ENCODE results near the gene PKN2.

PKN2 gene

GRCh38 chr1:88683541-88684481, at the start of gene PKN2:
PKN2 (plus strand) TSS chr1:88684273; CDS start chr1:88684581, 308 bp downstream.
- peak; percentile 98 for DNase-seq (ENCODE audit: low spot score)

DNA sequence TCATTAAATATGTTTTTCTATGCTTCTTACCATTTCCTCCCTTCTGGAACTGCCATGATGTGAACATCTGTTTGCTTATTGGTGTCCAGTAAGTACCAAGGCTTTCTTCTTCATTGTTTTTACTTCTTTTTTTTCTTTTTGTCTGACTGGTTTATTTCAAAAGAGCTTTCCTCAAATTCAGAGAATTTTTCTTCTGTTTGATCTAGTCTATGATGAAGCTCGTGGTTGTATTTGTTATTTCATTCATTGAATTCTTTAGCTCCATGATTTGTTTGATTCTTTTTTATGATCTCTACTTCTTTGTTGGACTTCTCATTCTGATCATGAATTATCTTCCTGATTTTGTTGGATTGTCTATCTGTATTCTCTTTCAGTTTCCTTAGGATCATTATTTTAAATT, 49.5 kb upstream of the PKN2 start:
- no peak for DNase-seq (ENCODE audit: low spot score)

DNA sequence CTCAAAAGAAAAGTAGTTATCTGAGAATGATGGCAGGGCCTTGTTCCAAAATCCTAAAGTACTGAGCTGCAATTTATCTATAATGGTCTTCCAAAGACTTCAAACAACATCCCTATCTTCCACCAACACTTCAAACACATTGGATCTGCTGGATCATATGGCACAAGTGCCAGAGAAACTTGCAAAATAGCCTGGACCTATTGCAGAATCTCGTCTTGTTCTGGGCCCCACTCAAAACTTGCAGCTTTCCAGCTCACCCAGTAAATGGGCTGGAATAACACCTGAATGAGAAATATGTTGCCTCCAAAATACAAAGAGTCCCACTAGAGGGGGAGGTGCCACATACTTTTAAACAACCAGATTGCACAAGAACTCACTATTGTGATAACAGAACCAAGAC, 44.0 kb upstream of the PKN2 start:
- DNase-seq (ENCODE audit: low spot score), result no peak

- DNase-seq (ENCODE audit: low spot score), result no peak
These were observed 38.2 kb upstream of the PKN2 start for GRCh38 chr1:88645886-88646285.

- no peak for DNase-seq (ENCODE audit: low spot score)
These were observed 37.4 kb upstream of the PKN2 start for GRCh38 chr1:88646476-88647248.

DNA sequence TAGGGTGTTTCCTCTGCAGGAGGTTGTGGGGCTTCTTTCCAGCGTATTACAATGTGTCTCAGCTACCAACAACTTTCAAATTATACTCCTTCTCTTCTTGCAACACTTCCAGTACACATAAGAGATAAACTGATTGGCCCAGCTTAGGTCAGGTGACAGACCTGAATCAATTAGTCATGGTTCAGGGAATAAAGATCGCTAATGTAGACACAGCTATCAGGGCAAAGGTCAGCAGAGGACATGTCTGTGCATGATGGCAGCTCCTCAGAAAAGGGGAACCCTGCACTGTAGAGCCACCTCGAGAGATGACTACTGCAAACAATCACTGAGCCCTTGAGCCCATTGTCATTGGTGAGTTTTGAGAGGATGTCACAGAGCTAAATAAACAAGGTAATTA, 36.8 kb upstream of the PKN2 start:
- no peak for DNase-seq (ENCODE audit: low spot score)

DNA sequence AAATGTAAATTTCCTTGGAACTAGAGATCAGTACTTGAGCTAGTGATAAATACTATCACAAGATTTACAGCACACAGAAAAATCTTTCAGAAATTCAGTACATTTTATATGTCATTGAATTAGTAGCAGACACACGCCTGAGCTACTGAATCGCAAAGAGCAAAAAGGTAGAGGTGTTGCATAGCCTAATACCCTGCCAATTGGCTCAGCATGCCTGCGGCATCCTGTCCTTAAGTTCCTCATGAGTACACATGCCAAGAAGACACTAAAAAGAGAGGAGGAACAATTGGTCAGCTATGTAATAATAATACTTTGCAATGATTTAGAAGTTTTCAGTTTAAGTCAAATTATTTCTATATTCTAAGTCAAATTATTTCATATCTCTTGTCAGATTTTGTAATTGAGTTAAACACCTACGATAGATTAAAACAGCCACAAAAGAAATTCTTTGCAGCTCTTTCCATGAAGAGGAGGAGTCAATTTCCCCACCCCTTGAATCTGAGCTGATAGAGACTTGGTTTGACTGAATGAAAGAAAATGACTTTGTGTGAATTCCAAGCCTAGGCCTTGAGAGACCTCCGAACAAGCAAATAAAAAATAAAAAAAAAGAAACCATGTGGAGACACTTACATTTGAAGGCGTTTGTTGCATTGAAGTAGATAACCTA, 36.2 kb upstream of the PKN2 start:
- no peak for DNase-seq (ENCODE audit: low spot score)

GRCh38 chr1:88648706-88649105, 35.4 kb upstream of the PKN2 start:
- no peak for DNase-seq (ENCODE audit: low spot score)

GRCh38 chr1:88649932-88650331, 34.1 kb upstream of the PKN2 start:
- DNase-seq (ENCODE audit: low spot score), result no peak

GRCh38 chr1:88650676-88651418, 33.2 kb upstream of the PKN2 start:
- DNase-seq (ENCODE audit: low spot score), result no peak

GRCh38 chr1:88655140-88655539, 28.9 kb upstream of the PKN2 start:
- no peak for DNase-seq (ENCODE audit: low spot score)

DNA sequence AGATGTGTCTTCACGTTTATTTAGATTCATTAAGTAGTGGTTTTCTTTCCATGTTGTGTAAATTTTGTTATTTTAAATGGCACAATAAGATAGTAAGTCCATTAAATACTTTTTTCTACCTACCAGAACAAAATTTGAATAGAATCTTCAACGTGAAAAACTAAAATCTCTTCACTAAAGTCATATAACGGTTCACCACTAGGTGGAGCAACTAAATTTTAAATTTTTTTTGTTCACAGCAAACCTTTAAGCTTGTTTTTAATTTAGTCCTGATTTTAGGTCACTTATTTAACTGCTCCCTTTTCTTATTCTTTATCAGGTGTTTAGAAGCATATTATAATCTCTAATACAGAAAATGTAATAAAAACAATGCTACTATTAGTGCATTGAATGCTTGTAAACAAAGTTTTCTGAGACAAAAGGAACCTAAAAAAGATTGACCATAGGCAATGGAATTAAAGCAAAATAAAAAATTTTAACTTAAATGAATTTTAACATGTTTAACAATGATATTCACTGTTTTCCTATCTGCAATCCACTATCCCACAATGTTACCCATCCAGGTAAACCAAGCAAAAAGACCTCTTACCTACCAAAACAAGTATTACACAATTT, 28.3 kb upstream of the PKN2 start:
- no peak for DNase-seq (ENCODE audit: low spot score)

DNA sequence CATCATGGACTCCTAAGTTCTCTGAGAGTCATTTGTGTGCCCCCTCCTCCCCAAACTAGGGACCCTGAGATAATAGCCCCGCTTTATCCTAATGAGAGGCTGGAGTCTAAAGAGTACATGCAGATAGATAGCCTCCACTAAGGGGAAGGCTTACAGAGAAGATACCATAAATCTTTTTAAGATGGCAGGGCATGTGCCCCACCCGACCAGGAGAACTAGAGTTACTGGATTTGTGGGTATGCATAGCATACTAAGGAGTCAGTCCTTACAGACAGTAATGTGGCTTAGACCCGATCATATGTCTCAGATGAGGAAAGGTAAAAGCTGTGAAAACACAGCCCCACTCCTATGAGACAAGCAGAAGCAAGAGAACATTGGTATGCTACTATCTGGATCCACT, 25.7 kb upstream of the PKN2 start:
- DNase-seq (ENCODE audit: low spot score), result no peak

- no peak for DNase-seq (ENCODE audit: low spot score)
These were observed 24.5 kb upstream of the PKN2 start for GRCh38 chr1:88659552-88659951.

DNA sequence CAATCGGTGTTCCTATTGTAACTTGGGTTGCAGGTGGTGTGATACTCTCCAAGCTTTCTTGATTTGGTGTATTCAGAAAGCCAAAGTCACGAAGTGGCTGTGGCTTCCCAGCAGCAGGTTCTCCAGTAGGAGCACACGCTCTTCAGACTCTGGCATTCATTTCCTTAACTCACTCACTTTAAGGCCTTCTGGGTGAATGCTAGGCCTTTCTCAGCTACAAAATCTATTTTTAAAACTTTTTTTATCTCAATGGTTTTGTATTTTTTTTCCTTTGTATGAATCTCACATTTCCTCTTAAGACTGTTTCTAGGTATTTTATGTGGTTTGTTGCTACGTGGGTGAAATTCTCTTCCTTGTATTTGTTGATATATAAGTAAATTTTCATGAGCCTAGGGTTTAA, 22.9 kb upstream of the PKN2 start:
- no peak for DNase-seq (ENCODE audit: low spot score)

DNA sequence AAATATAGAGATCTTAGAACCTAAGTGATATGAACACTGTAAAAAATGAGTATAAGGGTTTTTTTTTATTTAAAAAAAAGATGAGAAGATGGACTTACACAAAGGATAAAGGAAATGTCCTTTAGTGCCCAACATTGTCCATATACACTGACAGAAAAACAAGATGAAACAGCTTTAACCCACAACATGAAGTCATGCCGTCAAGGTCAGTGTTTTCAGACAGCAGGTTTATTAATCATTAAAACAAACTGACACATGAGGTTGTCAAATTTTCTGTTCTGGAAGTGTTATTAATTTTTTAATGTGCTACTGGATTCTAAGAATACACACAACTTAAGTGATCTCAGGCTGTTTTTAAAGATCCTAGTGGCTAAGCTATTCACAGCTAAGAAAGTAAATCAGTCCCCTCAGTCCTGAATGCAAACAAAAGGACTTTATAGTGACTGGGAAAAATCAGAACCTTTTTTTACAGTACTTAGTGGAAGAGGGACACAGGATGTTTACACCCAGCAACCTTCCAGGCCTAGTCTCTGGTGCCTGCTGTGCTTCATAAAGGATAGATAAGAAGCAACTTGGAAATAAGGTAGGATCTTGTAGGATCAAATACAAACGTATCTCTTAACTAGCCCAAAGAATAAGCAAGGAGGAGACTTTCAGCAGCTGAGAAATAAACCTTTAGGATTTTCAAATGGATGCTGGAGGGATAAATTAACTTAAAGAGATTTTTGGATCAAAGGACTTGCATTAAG, 21.9 kb upstream of the PKN2 start:
- no peak for DNase-seq (ENCODE audit: low spot score)

- no peak for DNase-seq (ENCODE audit: low spot score)
These were observed 21.4 kb upstream of the PKN2 start for GRCh38 chr1:88662723-88663122.

GRCh38 chr1:88668405-88668804, 15.7 kb upstream of the PKN2 start:
- DNase-seq (ENCODE audit: low spot score), result no peak

DNA sequence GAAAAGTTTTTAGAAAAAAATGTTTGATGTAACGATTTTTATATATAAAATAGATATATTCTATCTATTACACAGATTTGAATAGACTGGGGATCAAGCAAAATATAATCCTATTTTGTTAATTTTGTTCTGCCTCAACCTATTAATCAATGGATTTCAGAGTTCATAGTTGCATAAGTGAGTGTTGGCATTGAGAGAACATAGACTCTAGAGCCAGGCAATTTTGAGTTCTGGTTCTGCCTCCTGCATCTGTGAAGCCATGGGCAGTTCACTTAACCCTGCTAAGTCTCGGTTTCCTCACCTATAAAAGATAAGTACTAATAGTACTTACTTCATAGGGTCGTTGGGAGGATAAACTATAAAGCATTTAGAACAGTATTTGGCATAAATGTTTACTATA, 13.6 kb upstream of the PKN2 start:
- DNase-seq (ENCODE audit: low spot score), result no peak

DNA sequence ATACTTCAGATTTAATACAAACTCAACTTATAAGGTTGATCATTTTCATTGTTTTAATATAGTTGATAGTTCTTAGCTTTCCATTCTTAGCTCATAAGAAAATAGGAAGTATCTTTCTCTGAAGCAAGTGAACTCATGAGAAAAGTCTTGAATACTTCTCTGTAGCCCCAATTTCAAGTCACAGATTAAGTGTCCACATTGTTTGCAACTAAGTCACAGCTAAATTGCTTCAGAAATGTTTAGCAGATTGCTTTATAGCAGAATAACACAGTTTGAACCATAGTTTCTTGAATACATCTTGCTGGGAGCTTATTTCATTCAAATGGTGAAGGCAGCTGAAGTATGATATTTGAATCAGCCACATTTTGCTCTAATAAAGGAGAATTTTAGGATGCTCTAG, 10.6 kb upstream of the PKN2 start:
- no peak for DNase-seq (ENCODE audit: low spot score)

DNA sequence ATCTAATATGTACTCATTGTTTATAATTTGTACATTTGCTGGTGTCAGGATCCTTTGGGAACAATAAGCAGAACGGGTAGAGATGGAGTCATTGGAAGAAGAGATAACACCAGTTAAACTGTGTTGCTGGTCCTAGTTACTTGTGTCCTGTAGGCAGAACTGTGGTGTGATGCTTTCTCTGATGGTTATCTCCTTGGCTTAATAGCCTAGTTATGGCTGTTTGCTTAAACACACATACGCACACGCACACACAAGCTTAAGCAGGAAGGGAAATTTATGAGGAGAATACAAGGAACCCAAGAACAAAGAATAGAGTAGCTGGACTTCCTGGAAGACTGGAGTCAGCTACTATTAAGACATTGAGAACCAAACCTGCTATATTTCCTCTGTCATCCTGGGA, 5.7 kb upstream of the PKN2 start:
- DNase-seq (ENCODE audit: low spot score), result no peak

Measured in ecto neural progenitor cell (in vitro differentiated cells).